IMR-90 (cell line): Measurements from ENCODE around the gene MPPED2. TPM values are rescaled to one million over a fixed set of nuclear protein-coding genes. Genes with fewer than 3 reads are reported as not detected.

Experiments
- ATAC-seq: fragments of 200-7000 bp; cut with Tn5 transposase; 2 replicates; pipeline ENCODE4 v1.9.1; 2020; ENCODE audit warnings: low read depth, mild to moderate bottlenecking, moderate library complexity
- BruUV-seq: library from RNA; stranded (reverse); fragments of 400-500 nt; replicated peaks from 2 replicates; lab custom pipeline; 2021; lab: Mats Ljungman, UMichigan
- CTCF ChIA-PET: fragments of 300-600 bp; formaldehyde crosslinking; extraction: SDS; loops from one replicate; lab custom pipeline; 2021; ENCODE audit warnings: antibody characterized with exemption; lab: Yijun Ruan, JAX
- POLR2A ChIA-PET: fragments of 300-600 bp; sonication (Branson Sonifier 250); formaldehyde crosslinking; loops from one replicate; lab custom pipeline; 2022; ENCODE audit warnings: antibody characterized with exemption; ENCODE audit not compliant: unreplicated experiment; lab: Charles Lee
- DNase-seq: peaks from one replicate; pipeline ENCODE4 v3.0.0; 2013
- H2AFZ ChIP-seq: replicated peaks from 2 replicates; pipeline ENCODE3; 2013; ENCODE audit warnings: low read length, mild to moderate bottlenecking; ENCODE audit not compliant: poor library complexity
- H2AK5ac ChIP-seq: 2 replicates; pipeline ENCODE4 v1.6.1; 2013; ENCODE audit warnings: low read depth, low read length, inconsistent platforms
- H2AK9ac ChIP-seq: replicated peaks from 2 replicates; pipeline ENCODE3; 2013; ENCODE audit warnings: mild to moderate bottlenecking, low read depth, low read length, moderate library complexity; ENCODE audit not compliant: poor library complexity
- H2BK120ac ChIP-seq: 2 replicates; pipeline ENCODE4 v1.6.1; 2013; ENCODE audit warnings: low read depth, low read length, inconsistent platforms
- H2BK15ac ChIP-seq: 3 replicates; pipeline ENCODE4 v1.6.1; 2013; ENCODE audit warnings: low read depth, low read length, inconsistent platforms
- H2BK20ac ChIP-seq: 2 replicates; pipeline ENCODE4 v1.6.1; 2013; ENCODE audit warnings: low read depth, mild to moderate bottlenecking, inconsistent platforms, low read length, moderate library complexity
- H2BK5ac ChIP-seq: 2 replicates; pipeline ENCODE4 v1.6.1; 2013; ENCODE audit warnings: mild to moderate bottlenecking, low read depth, low read length, inconsistent platforms; ENCODE audit not compliant: poor library complexity, severe bottlenecking
- H3K14ac ChIP-seq: replicated peaks from 2 replicates; pipeline ENCODE4 v1.6.1; 2013; ENCODE audit warnings: low read depth, low read length, inconsistent platforms
- H3K18ac ChIP-seq: 2 replicates; pipeline ENCODE4 v1.6.1; 2013; ENCODE audit warnings: low read depth, low read length, control low read depth
- H3K23ac ChIP-seq: 2 replicates; pipeline ENCODE4 v1.6.1; 2013; ENCODE audit warnings: low read depth, low read length, inconsistent platforms
- H3K27ac ChIP-seq: 2 replicates; pipeline ENCODE4 v1.5.1; 2013; ENCODE audit warnings: mild to moderate bottlenecking, control low read depth, low read length; ENCODE audit not compliant: insufficient read depth
- H3K27me3 ChIP-seq: 2 replicates; pipeline ENCODE4 v1.6.1; 2013; ENCODE audit warnings: low read length; ENCODE audit not compliant: control insufficient read depth, insufficient read depth
- H3K36me3 ChIP-seq: 2 replicates; pipeline ENCODE4 v1.6.1; 2013; ENCODE audit warnings: low read length, mixed read lengths; ENCODE audit not compliant: control insufficient read depth, insufficient read depth
- H3K4ac ChIP-seq: 2 replicates; pipeline ENCODE4 v1.6.1; 2013; ENCODE audit warnings: low read depth, low read length, inconsistent platforms
- H3K4me1 ChIP-seq: 2 replicates; pipeline ENCODE4 v1.6.1; 2013; ENCODE audit warnings: low read length, mixed read lengths; ENCODE audit not compliant: control insufficient read depth, insufficient read depth
- H3K4me2 ChIP-seq: 2 replicates; pipeline ENCODE4 v1.6.1; 2013; ENCODE audit warnings: low read depth, mild to moderate bottlenecking, control low read depth, low read length, moderate library complexity
- H3K4me3 ChIP-seq: 2 replicates; pipeline ENCODE4 v1.5.1; 2013; ENCODE audit warnings: low read depth, mild to moderate bottlenecking, control low read depth, low read length, moderate library complexity; ENCODE audit not compliant: insufficient read depth
- H3K56ac ChIP-seq: 2 replicates; pipeline ENCODE4 v1.6.1; 2013; ENCODE audit warnings: low read length, inconsistent platforms; ENCODE audit not compliant: insufficient read depth; ENCODE audit errors: extremely low read depth
- H3K79me1 ChIP-seq, 2 experiments: 2 replicates each; pipeline ENCODE4 v1.6.1; 2013; ENCODE audit warnings: low read length in 2 of 2, inconsistent platforms in 1 of 2, low read depth in 1 of 2
- H3K9ac ChIP-seq: 2 replicates; pipeline ENCODE4 v1.6.1; 2013; ENCODE audit warnings: low read depth, low read length, control low read depth
- H3K9me1 ChIP-seq: 2 replicates; pipeline ENCODE4 v1.6.1; 2013; ENCODE audit warnings: low read length, inconsistent platforms; ENCODE audit not compliant: insufficient read depth
- H3K9me3 ChIP-seq: 2 replicates; pipeline ENCODE4 v1.6.1; 2013; ENCODE audit warnings: low read length; ENCODE audit not compliant: control insufficient read depth, insufficient read depth
- H4K20me1 ChIP-seq: 2 replicates; pipeline ENCODE4 v1.6.1; 2013; ENCODE audit warnings: low read length, inconsistent platforms; ENCODE audit not compliant: insufficient read depth
- H4K5ac ChIP-seq: 2 replicates; pipeline ENCODE4 v1.6.1; 2013; ENCODE audit warnings: mild to moderate bottlenecking, low read depth, low read length, control low read depth
- H4K8ac ChIP-seq, 2 experiments: 2 replicates each; pipeline ENCODE4 v1.6.1; 2013; ENCODE audit warnings: low read depth in 2 of 2, low read length in 2 of 2, control low read depth in 1 of 2, inconsistent platforms in 1 of 2
- H4K91ac ChIP-seq: 2 replicates; pipeline ENCODE4 v1.6.1; 2013; ENCODE audit warnings: low read depth, low read length, inconsistent platforms; ENCODE audit not compliant: insufficient read depth
- CHD1 ChIP-seq: IDR thresholded peaks from 2 replicates; pipeline ENCODE4 v1.6.1; 2012; ENCODE audit warnings: low read depth, low read length, improper control_type of control experiment
- USF2 ChIP-seq: fragments of 150-350 bp; IDR thresholded peaks from 2 replicates; pipeline ENCODE4 v1.6.1; 2017; ENCODE audit warnings: mild to moderate bottlenecking, antibody characterized with exemption, low read length, low read depth
- WGBS, 2 experiments: methylation state at CpG; one replicate each; pipeline versions ENCODE4 v1.1.5 to v1.1.7; 2013; ENCODE audit warnings: missing lambda C conversion rate in 2 of 2; ENCODE audit not compliant: insufficient read length in 1 of 2; ENCODE audit errors: extremely low coverage in 2 of 2; 5-methylcytosine and 5-hydroxymethylcytosine counted together
- dilution Hi-C: fragments of 300-500 bp; cut with HindIII; formaldehyde crosslinking; loops from one replicate; pipeline ENCODE4 v1.14.3; 2018; ENCODE audit warnings: low sequenced_read_pairs; ENCODE audit not compliant: unreplicated experiment
- in situ Hi-C: fragments of 300-500 bp; cut with MboI; formaldehyde crosslinking; loops from 3 replicates; pipeline ENCODE4 v1.14.3; 2019; ENCODE audit warnings: low sequenced_read_pairs, inconsistent platforms, mixed read lengths
- intact Hi-C: fragments of 100-400 bp; cut with micrococcal nuclease; formaldehyde crosslinking; loops from 2 replicates; pipeline ENCODE4 v1.10.0; 2022
- polyA plus RNA-seq, 3 experiments: library from polyadenylated mRNA; depleted of rRNA; stranded (reverse); fragments of >200 nt; gene quantifications; 2 replicates each; pipeline ENCODE4 v1.2.3, GENCODE V29; 2012; ENCODE audit warnings: low replicate concordance in 1 of 3
- total RNA-seq: library from RNA; depleted of rRNA; stranded (reverse); fragments of >200 nt; gene quantifications from 2 replicates; pipeline ENCODE4 v1.2.3, GENCODE V29; 2012

MPPED2 gene
- total and polyA plus RNA-seq, 2 of the 4 experiments (the other 2 are of a cell fraction): 0.10 TPM; not detected in 1

GRCh38 chr11:30412509-30412908 lies 173.6 kb downstream of the MPPED2 start:
- H3K4me3 ChIP-seq: no peak overlapping the region
- WGBS, 2 experiments: no CpG with 5 or more reads among the region's 2 CpGs
- no peak for DNase-seq
- H4K91ac ChIP-seq: no peak overlapping the region
- intact Hi-C loops (no loop called here), dilution Hi-C loops (no loop called here), in situ Hi-C loops (no loop called here)
- H3K23ac ChIP-seq: no peak overlapping the region
- H4K20me1 ChIP-seq: no peaks in the 10 kb centered on the region
- no peaks in the 10 kb centered on the region for H3K4me1 ChIP-seq
- no peak overlapping the region for H2BK5ac ChIP-seq
- BruUV-seq: no TSS peak
- no peak overlapping the region for H3K56ac ChIP-seq
- no peaks in the 10 kb centered on the region for H3K9me3 ChIP-seq
- H2AK9ac ChIP-seq: no peak overlapping the region
- no peak overlapping the region for H2AFZ ChIP-seq
- H3K79me1 ChIP-seq: no peaks in the 10 kb centered on the region
- no peaks in the 10 kb centered on the region for H3K27me3 ChIP-seq
- no peak overlapping the region for H2BK120ac ChIP-seq
- no peak overlapping the region for H2BK15ac ChIP-seq
- TF ChIP-seq USF2: no peak
- no peak for TF ChIP-seq CHD1
- no peaks in the 10 kb centered on the region for H3K9me1 ChIP-seq
- H3K4ac ChIP-seq: no peak overlapping the region
- no peak overlapping the region for H2BK20ac ChIP-seq
- CTCF ChIA-PET: no interaction called here
- H4K5ac ChIP-seq: no peak overlapping the region
- H3K4me2 ChIP-seq: no peak overlapping the region
- POLR2A ChIA-PET: no interaction called here
- H2AK5ac ChIP-seq: no peak overlapping the region
- H3K18ac ChIP-seq: no peak overlapping the region
- H4K8ac ChIP-seq: no peak overlapping the region
- no peak overlapping the region for H3K9ac ChIP-seq
- H3K14ac ChIP-seq: no peak overlapping the region
- no peaks in the 10 kb centered on the region for H3K36me3 ChIP-seq
- no peak for ATAC-seq
- H3K27ac ChIP-seq: no peak overlapping the region
